HEK293 (cell line): ENCODE results near the gene OPHN1.

Source experiments
- CTCF ChIA-PET: fragments of 350-600 bp; formaldehyde crosslinking; extraction: SDS; loops from one replicate; lab custom pipeline; 2021; ENCODE audit warnings: antibody characterized with exemption; lab: Yijun Ruan, JAX
- POLR2A ChIA-PET: fragments of 300-600 bp; formaldehyde crosslinking; extraction: SDS; loops from one replicate; lab custom pipeline; 2020; ENCODE audit warnings: antibody characterized with exemption, inconsistent platforms; lab: Yijun Ruan, JAX
- H3K27ac ChIP-seq: fragments of 200-500 bp; sonication (Bioruptor generic); 2 replicates; pipeline ENCODE4 v1.5.1; 2014; ENCODE audit warnings: low read depth, low read length, control low read depth, inconsistent platforms; ENCODE audit errors: extremely low read depth
- H3K36me3 ChIP-seq, 2 experiments: fragments of 200-500 bp in 1 of 2; sonication (Bioruptor generic) in 1 of 2; 1 replicate in 1 of 2; 2 replicates in 1 of 2; pipeline ENCODE4 v1.5.1; 2014 to 2017; ENCODE audit warnings: inconsistent platforms in 2 of 2, low read length in 2 of 2; ENCODE audit not compliant: control insufficient read depth in 2 of 2, insufficient read depth in 1 of 2
- H3K4me1 ChIP-seq: fragments of 200-500 bp; sonication (Bioruptor generic); 2 replicates; pipeline ENCODE4 v1.5.1; 2014; ENCODE audit warnings: mild to moderate bottlenecking, low read length, inconsistent platforms; ENCODE audit not compliant: control insufficient read depth, insufficient read depth
- H3K4me3 ChIP-seq: 2 replicates; pipeline ENCODE4 v1.5.1; 2011; ENCODE audit warnings: low read depth, mild to moderate bottlenecking, control low read depth, low read length, moderate library complexity
- H3K9me3 ChIP-seq: fragments of 200-500 bp; sonication (Bioruptor generic); 2 replicates; pipeline ENCODE4 v1.5.1; 2014; ENCODE audit warnings: low read depth, low read length, inconsistent platforms; ENCODE audit not compliant: control insufficient read depth, insufficient read depth
- CTCF ChIP-seq: fragments of 450-650 bp; formaldehyde crosslinking; IDR thresholded peaks from 2 replicates; pipeline ENCODE4 v1.5.1; 2016; ENCODE audit warnings: missing biosample characterization, missing genetic modification characterization
- FEZF1 ChIP-seq: fragments of 450-650 bp; formaldehyde crosslinking; IDR thresholded peaks from 2 replicates; pipeline ENCODE4 v1.5.1; 2016; ENCODE audit warnings: missing biosample characterization, missing genetic modification characterization
- GLI4 ChIP-seq: fragments of 450-650 bp; formaldehyde crosslinking; IDR thresholded peaks from 2 replicates; pipeline ENCODE4 v1.5.1; 2016; ENCODE audit warnings: missing biosample characterization, missing genetic modification characterization
- MYNN ChIP-seq: fragments of 450-650 bp; formaldehyde crosslinking; IDR thresholded peaks from 2 replicates; pipeline ENCODE4 v1.5.1; 2016; ENCODE audit warnings: missing biosample characterization, missing genetic modification characterization, borderline replicate concordance
- TSHZ1 ChIP-seq: fragments of 450-650 bp; formaldehyde crosslinking; IDR thresholded peaks from 2 replicates; pipeline ENCODE4 v1.5.1; 2016; ENCODE audit warnings: missing biosample characterization, missing genetic modification characterization, borderline replicate concordance
- WT1 ChIP-seq: fragments of 450-650 bp; formaldehyde crosslinking; IDR thresholded peaks from 2 replicates; pipeline ENCODE4 v1.5.1; 2016; ENCODE audit warnings: missing biosample characterization, missing genetic modification characterization
- ZBTB10 ChIP-seq: fragments of 450-650 bp; formaldehyde crosslinking; IDR thresholded peaks from 2 replicates; pipeline ENCODE4 v1.5.1; 2016; ENCODE audit warnings: missing biosample characterization, missing genetic modification characterization
- ZFHX2 ChIP-seq: fragments of 450-650 bp; formaldehyde crosslinking; conservative IDR thresholded peaks from 2 replicates; pipeline ENCODE4 v1.5.1; 2016; ENCODE audit warnings: missing biosample characterization, missing genetic modification characterization
- ZNF266 ChIP-seq: fragments of 450-650 bp; formaldehyde crosslinking; IDR thresholded peaks from 2 replicates; pipeline ENCODE4 v1.5.1; 2016; ENCODE audit warnings: missing biosample characterization, missing genetic modification characterization, low read depth
- ZNF280D ChIP-seq: fragments of 450-650 bp; formaldehyde crosslinking; IDR thresholded peaks from 2 replicates; pipeline ENCODE4 v1.5.1; 2016; ENCODE audit warnings: missing biosample characterization, missing genetic modification characterization
- ZNF558 ChIP-seq: fragments of 450-650 bp; formaldehyde crosslinking; IDR thresholded peaks from 2 replicates; pipeline ENCODE4 v1.5.1; 2016; ENCODE audit warnings: missing biosample characterization, missing genetic modification characterization
- ZNF560 ChIP-seq: fragments of 450-650 bp; formaldehyde crosslinking; IDR thresholded peaks from 2 replicates; pipeline ENCODE4 v1.5.1; 2017; ENCODE audit warnings: missing biosample characterization, missing genetic modification characterization, borderline replicate concordance
- ZNF571 ChIP-seq: fragments of 450-650 bp; formaldehyde crosslinking; IDR thresholded peaks from 2 replicates; pipeline ENCODE4 v1.5.0; 2017; ENCODE audit warnings: missing biosample characterization, missing genetic modification characterization
- ZNF610 ChIP-seq: fragments of 450-650 bp; formaldehyde crosslinking; IDR thresholded peaks from 2 replicates; pipeline ENCODE4 v1.5.1; 2016; ENCODE audit warnings: missing biosample characterization, missing genetic modification characterization, borderline replicate concordance
- ZNF654 ChIP-seq: fragments of 450-650 bp; formaldehyde crosslinking; IDR thresholded peaks from 2 replicates; pipeline ENCODE4 v1.5.1; 2016; ENCODE audit warnings: low read depth, missing biosample characterization, missing genetic modification characterization
- ZSCAN5A ChIP-seq: fragments of 450-650 bp; formaldehyde crosslinking; IDR thresholded peaks from 2 replicates; pipeline ENCODE4 v1.5.1; 2016; ENCODE audit warnings: missing biosample characterization, missing genetic modification characterization

OPHN1 gene

GRCh38 chrX:68185161-68185560 lies 248.1 kb downstream of the OPHN1 start:
- Histone ChIP-seq H3K36me3 (no peaks in the 10 kb centered on the region), H3K4me1 (no peaks in the 10 kb centered on the region), H3K9me3 (no peaks in the 10 kb centered on the region), H3K4me3 (no peak overlapping the region), H3K27ac (no peak overlapping the region)
- POLR2A ChIA-PET: no interaction called here
- CTCF ChIA-PET: interaction anchor here (0.6 to 2.4 kb wide), 7 partner anchors 11 to 642 kb away, joined by 3 to 13 read pairs (median 3); no protein-coding TSS in a partner anchor
- TF ChIP-seq ZNF558 (tag by site-specific recombination) (no peak), WT1 (tag by site-specific recombination) (no peak), ZNF280D (tag by site-specific recombination) (no peak)

- no peaks in the 10 kb centered on the region for H3K4me1 ChIP-seq
- H3K9me3 ChIP-seq: no peaks in the 10 kb centered on the region
- no peak overlapping the region for H3K4me3 ChIP-seq
- CTCF ChIA-PET: interaction anchor here (0.6 to 2.6 kb wide), 22 partner anchors 10 to 624 kb away, joined by 3 to 18 read pairs (median 4); no protein-coding TSS in a partner anchor
- H3K27ac ChIP-seq: no peak overlapping the region
- TF ChIP-seq ZNF266: no peak
- peak; percentile 57 for TF ChIP-seq CTCF (tag by site-specific recombination)
- TF ChIP-seq ZNF654 (tag by site-specific recombination): peak; percentile 69
- POLR2A ChIA-PET: no interaction called here
- H3K36me3 ChIP-seq: no peaks in the 10 kb centered on the region
Observed at GRCh38 chrX:68183612-68184214, 249.6 kb downstream of the OPHN1 start.

- CTCF ChIA-PET: interaction anchor here (0.7 kb wide), 1 partner anchor 643 kb away, joined by 3 read pairs; no protein-coding TSS in a partner anchor
- Histone ChIP-seq H3K36me3 (no peaks in the 10 kb centered on the region), H3K4me3 (no peak overlapping the region), H3K4me1 (no peaks in the 10 kb centered on the region), H3K27ac (no peak overlapping the region), H3K9me3 (no peaks in the 10 kb centered on the region)
- POLR2A ChIA-PET: no interaction called here
- no peak for TF ChIP-seq ZNF571 (tag by site-specific recombination)
- TF ChIP-seq TSHZ1 (tag by site-specific recombination): no peak
- no peak for TF ChIP-seq MYNN (tag by site-specific recombination)
- TF ChIP-seq ZSCAN5A (tag by site-specific recombination): no peak
- TF ChIP-seq ZFHX2 (tag by site-specific recombination): no peak
- TF ChIP-seq ZNF610 (tag by site-specific recombination): no peak
- TF ChIP-seq FEZF1: no peak
- TF ChIP-seq ZNF560: no peak
- no peak for TF ChIP-seq ZBTB10 (tag by site-specific recombination)
- TF ChIP-seq GLI4: no peak
Observed at GRCh38 chrX:68180579-68180978, 252.7 kb downstream of the OPHN1 start.
